ENCODE measurements around the gene POLR2L. TPM values are rescaled to one million over a fixed set of nuclear protein-coding genes. Genes with fewer than 3 reads are reported as not detected.
A peak's percentile ranks its signal among the peaks of the same experiment; 100 is the strongest.

Gene POLR2L
- total RNA-seq, 1 donor from 2014 or later = 83.9 TPM

DNA sequence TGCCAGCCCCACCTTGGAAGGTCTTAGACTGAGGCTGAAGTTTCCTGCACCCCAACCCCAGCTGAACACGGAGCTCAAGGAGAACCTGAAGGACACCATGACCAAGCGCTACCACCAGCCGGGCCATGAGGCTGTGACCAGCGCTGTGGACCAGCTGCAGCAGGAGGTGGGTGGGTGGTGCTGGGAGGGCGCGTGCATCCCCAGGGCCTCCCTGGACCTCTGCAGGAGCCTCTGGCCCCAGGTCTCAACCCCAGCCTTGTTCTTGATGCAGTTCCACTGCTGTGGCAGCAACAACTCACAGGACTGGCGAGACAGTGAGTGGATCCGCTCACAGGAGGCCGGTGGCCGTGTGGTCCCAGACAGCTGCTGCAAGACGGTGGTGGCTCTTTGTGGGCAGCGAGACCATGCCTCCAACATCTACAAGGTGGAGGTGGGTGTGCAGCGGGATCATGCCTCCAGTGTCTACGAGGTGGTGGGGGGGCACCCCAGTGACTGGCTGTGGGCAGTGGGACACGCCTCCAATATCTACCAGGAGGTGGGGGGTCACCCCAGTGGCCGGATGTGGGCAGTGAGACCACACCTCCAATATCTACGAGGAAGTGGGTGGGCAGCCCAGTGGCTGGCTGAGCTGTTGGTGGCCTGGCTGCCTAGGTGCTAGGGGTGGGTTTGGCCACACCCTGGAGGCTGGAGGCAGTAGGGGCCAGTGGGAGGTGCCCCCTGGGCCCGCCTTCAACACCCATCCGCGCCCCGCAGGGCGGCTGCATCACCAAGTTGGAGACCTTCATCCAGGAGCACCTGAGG is 4.9 kb downstream of the POLR2L start:
- CTCF ChIA-PET = interaction anchor here (0.6 kb wide), 1 partner anchor 11 kb away, joined by 3 read pairs; no protein-coding TSS in a partner anchor
- intact Hi-C loops (cut with micrococcal nuclease) = no loop called here
- no peak for ATAC-seq (ENCODE audit: low read depth)
- Mint-ChIP-seq H3K36me3 (ENCODE audit: low read depth) (peaks cover 36% of the 10 kb centered on the region), H3K9me3 (no peaks in the 10 kb centered on the region), H3K4me3 (no peak overlapping the region), H3K27ac (no peak overlapping the region), H3K4me1 (peaks cover 26% of the 10 kb centered on the region), H3K27me3 (peaks cover 3% of the 10 kb centered on the region)
- DNase-seq = no peak
- TF ChIP-seq, protein P1, sequence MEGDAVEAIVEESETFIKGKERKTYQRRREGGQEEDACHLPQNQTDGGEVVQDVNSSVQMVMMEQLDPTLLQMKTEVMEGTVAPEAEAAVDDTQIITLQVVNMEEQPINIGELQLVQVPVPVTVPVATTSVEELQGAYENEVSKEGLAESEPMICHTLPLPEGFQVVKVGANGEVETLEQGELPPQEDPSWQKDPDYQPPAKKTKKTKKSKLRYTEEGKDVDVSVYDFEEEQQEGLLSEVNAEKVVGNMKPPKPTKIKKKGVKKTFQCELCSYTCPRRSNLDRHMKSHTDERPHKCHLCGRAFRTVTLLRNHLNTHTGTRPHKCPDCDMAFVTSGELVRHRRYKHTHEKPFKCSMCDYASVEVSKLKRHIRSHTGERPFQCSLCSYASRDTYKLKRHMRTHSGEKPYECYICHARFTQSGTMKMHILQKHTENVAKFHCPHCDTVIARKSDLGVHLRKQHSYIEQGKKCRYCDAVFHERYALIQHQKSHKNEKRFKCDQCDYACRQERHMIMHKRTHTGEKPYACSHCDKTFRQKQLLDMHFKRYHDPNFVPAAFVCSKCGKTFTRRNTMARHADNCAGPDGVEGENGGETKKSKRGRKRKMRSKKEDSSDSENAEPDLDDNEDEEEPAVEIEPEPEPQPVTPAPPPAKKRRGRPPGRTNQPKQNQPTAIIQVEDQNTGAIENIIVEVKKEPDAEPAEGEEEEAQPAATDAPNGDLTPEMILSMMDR (IDR thresholded peaks at IDR 0.05) = no peak
- POLR2A ChIA-PET = no interaction called here

DNA sequence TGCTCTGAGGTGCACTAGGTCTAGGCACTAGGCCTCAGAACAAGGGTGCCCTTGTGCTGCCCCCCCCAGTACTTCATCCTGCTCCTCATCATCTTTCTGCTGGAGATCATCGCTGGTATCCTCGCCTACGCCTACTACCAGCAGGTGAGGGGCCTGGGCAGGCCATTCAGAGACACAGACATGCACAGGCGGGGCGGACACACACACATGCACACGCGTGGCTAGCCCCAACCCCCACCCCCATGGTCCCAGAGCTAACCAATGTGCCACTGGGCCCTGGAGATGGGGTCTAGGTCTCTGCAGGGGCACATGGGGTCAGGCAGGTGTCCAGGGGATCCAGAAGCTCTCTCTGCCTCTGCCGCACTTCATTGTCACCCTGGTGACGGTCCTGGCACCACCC is 5.6 kb downstream of the POLR2L start:
- CTCF ChIA-PET = no interaction called here
- TF ChIP-seq, protein P1 (IDR thresholded peaks at IDR 0.05) = no peak
- H3K4me1 Mint-ChIP-seq = peaks cover 29% of the 10 kb centered on the region
- no peaks in the 10 kb centered on the region for H3K9me3 Mint-ChIP-seq
- H3K27me3 Mint-ChIP-seq = peaks cover 3% of the 10 kb centered on the region
- POLR2A ChIA-PET = interaction anchor here (0.7 kb wide), 1 partner anchor 21 kb away, joined by 5 read pairs; no protein-coding TSS in a partner anchor
- no peak overlapping the region for H3K27ac Mint-ChIP-seq
- H3K36me3 Mint-ChIP-seq (ENCODE audit: low read depth) = peaks cover 33% of the 10 kb centered on the region
- DNase-seq (no peak), ATAC-seq (ENCODE audit: low read depth) (no peak)
- intact Hi-C loops (cut with micrococcal nuclease) = no loop called here
- H3K4me3 Mint-ChIP-seq = no peak overlapping the region

DNA sequence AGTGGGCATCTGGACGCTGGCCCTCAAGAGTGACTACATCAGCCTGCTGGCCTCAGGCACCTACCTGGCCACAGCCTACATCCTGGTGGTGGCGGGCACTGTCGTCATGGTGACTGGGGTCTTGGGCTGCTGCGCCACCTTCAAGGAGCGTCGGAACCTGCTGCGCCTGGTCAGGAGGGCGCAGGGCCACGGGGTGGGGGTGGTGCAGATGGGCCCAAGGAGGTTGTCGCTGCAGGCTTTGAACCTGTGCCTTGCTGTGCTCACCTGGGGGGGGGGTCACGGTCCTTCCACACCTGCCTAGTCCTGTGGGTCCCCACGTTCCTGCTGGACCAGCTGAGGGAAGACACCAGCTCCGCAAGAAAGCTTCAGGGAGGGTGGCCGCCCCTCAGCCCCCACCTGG is 6.1 kb downstream of the POLR2L start:
- Mint-ChIP-seq H3K9me3 (no peaks in the 10 kb centered on the region), H3K36me3 (ENCODE audit: low read depth) (peaks cover 33% of the 10 kb centered on the region), H3K27me3 (peaks cover 3% of the 10 kb centered on the region), H3K27ac (no peak overlapping the region), H3K4me3 (no peak overlapping the region), H3K4me1 (peaks cover 29% of the 10 kb centered on the region)
- DNase-seq (no peak), ATAC-seq (ENCODE audit: low read depth) (no peak)
- ChIA-PET CTCF (no interaction called here), POLR2A (interaction anchor here (0.7 kb wide), 1 partner anchor 20 kb away, joined by 5 read pairs; no protein-coding TSS in a partner anchor)
- intact Hi-C loops (cut with micrococcal nuclease) = no loop called here
- TF ChIP-seq, protein P1 (IDR thresholded peaks at IDR 0.05) = no peak

DNA sequence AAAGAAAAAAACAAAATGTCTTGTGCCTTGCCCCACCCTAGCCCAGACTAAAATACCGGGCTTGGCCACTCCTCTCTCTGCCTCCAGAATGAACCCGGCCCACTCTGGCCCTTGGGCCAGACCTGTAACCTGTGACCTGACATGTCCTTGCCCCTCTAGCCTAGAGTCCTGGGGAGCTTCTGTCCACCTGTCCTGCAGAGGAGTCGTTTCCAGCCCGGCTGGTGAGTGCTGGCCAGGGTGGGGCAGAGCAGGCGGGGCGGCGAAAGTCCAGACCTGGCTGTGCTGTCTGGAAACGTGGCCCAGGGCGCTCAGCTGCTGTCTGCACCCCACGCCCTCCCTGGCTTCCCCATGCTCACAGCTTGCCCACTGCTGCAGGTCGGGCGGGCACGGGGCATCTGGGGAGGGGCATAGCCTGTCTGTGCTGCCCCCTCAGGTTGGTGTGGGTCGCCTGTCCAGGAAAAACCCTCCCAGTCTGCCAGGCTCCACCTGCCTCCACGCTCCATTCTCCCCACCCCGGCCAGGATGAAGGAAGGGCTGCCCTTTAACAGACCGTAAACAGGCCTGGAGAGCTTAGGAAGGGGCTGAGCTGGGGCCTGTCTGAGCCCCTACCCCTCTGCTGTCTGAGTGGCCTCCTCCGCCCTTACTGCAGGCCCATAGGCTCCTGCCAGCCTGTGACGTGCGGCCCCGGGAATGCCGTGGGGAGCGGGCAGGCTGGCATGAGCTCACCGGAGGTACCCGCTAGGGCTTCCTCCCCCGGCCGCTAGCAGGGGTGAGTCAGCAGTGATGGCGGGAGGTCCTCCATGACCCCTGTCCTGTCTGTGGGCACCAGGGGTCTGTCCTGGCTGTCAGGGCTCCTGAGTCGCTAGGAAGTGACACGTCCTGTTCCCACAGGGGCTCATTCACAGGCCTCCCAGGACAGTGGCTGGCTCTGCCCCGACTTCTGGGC is 7.7 kb downstream of the POLR2L start:
- ChIA-PET CTCF (interaction anchor here (1.4 kb wide), 1 partner anchor 9 kb away, joined by 4 read pairs; the partner anchor contains the start of gene TSPAN4), POLR2A (interaction anchor here (0.7 to 8.3 kb wide), 5 partner anchors 8 to 30 kb away, joined by 3 to 104 read pairs (median 3); partner anchors contain the start of genes PNPLA2, POLR2L, RPLP2 and TSPAN4)
- Mint-ChIP-seq H3K36me3 (ENCODE audit: low read depth) (peaks cover 20% of the 10 kb centered on the region), H3K4me1 (peaks cover 25% of the 10 kb centered on the region), H3K27ac (no peak overlapping the region), H3K4me3 (peak overlapping the region; percentile 38), H3K9me3 (no peaks in the 10 kb centered on the region), H3K27me3 (peaks cover 3% of the 10 kb centered on the region)
- TF ChIP-seq, protein P1 (IDR thresholded peaks at IDR 0.05) = no peak
- intact Hi-C loops (cut with micrococcal nuclease) = loop anchor here (5.0 kb wide), 1 partner anchor 37 kb away; the partner anchor contains the start of gene SLC25A22
- ATAC-seq (ENCODE audit: low read depth) (no peak), DNase-seq (no peak)
